HuH-7 (cell line): Measurements from ENCODE around the gene SCN1A.
"Not testable (repeated sequence)": the region's sequence is repeated elsewhere in the genome, so short reads cannot be mapped to it uniquely, and the experiment has no call there.

Source experiments
- DNase-seq: peaks from one replicate; pipeline ENCODE4 v3.0.0; 2011; ENCODE audit warnings: low spot score

The SCN1A gene

DNA sequence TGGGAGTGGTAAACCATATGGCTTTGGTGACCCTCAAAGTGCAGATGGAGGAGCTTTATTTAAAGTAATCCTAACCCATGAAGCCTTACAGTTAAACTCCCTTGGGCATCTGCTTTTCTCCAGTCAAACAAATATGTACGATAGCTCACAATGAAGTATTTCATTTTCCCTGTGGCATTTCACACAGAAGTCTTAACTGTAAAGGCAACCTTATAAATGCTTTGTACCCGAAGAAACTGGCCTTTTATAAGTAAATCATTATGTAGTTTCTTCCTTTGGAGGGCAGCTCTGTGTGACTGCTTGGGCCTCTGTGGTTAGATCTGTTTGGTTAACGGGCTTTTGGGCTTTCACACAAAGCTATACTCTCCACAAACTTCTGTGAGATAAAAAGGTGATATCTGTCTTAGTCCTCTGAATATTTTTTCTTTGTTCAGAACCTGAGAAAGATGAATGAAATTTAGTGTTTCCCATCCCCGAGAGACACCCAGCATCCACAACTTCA is 46.6 kb downstream of the SCN1A start:
- DNase-seq: no peak

- DNase-seq: no peak
Observed at GRCh38 chr2:166074430-166074829, 53.4 kb downstream of the SCN1A start.

- DNase-seq: no peak
Observed at GRCh38 chr2:166074011-166074410, 53.8 kb downstream of the SCN1A start.

DNA sequence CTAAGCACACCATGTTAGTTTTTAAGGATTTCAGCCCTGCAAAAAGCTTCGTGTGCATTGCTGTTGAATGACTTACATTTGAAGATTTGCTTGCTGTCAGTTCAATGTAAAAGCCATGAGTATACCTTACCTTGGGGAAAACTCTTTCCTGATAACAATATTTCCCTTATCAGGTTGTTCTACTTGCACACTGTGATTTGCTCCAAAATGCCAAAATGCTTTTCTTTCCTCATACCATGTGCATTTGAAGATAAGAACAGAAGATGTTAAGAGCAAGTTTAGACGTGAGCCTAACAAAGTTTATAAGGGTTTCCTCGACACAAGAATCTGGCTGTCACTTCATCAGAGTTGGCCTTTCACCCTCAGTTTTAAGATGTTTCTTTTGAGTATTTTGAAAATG is 57.6 kb downstream of the SCN1A start:
- no peak for DNase-seq

DNA sequence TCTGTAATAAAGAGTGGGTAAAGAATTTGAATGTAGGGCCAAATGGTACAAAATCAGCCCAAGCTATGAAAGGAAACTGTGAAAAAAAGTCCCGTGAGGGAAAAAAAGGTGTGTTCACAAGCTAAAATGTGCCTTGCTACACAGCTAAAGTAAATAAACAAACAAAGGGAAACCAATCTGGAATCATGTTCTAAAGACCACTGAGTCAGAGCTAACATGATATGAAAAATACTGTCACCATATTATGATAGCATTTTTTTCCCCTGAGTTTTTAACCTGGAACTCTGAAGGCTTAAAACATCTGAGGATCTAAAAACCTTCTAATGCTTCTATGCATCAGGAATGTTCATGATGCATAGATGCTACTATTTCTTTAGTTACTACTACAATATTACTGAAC is 58.8 kb downstream of the SCN1A start:
- no peak for DNase-seq

- no peak for DNase-seq
Observed at GRCh38 chr2:166067229-166067628, 60.6 kb downstream of the SCN1A start.

DNA sequence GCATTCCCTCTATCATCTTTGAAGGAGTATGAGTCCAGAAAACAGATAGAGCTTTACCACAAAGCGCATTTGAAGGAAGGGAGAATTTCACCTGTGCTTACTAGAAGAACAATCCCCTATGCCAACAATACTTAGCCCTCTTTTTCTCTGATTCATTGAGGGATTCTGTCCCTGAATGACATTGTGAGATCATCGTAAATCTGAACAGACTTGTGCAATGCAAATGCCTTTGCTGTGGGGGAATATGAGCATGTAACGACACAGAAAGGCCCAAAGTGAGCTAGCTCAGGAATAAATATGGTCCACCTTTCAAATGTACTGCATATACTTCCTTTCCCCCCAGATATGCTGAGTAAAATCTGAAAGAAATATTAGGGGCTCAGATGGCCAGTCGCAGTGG is 67.6 kb downstream of the SCN1A start:
- DNase-seq: no peak

GRCh38 chr2:166057370-166058164 is 70.3 kb downstream of the SCN1A start:
- DNase-seq: peak; percentile 4

DNA sequence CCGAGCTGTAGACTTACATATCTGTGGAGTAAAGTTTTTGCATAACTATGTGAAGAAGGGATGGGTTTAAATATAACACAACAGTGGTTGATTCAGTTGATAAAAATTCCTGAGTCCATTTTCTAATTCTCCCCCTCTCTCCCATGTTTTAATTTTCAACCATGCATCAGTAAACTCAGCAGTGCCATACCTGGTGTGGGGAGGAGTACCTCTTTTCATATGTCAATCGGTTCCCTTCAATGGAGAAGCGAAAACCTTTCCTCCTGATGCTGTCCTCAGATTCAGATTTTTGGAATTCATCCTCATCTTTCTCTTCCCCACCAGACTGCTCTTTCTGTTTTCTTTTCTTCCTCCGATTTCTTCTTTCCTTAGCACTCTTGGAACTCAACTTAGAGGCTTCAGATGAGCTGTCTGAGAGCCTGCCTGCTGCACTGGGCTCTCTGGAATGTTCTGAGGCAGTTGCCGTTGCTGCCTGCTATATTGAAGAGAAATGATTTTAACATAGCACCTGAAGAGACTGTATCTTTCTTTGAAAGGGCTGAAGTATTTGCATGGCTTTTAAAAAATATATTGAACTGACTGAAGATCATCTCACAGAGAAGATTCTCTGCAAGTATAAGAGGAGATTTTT is 82.9 kb downstream of the SCN1A start:
- no peak for DNase-seq

DNA sequence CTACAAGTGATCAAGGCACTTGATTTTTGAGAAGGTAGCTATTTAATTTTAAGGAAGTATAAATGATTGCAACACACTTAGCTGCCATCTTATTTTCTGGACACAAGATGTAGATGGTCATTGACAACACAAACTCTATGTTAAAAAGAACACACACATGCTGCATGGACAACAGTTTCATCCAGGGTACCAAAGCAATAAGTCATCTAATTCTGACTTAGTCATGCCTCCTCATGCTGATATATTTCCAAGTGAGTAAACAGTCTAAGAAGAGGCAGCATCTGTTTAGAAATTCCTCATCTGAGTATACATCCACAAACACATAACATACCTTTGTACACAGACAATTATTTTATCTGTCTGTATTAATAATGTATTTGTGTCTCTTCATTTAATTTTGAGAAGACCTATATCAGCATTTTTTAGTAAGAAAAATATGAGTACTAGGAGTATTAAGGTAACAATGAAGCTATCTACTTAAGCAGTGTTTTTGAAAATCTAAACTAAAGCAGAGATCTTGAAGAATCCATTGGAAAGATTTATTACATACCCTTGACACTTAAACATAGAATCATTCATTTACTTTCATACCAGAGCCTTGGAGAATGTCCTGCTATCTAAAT is 84.9 kb downstream of the SCN1A start:
- DNase-seq: no peak

DNA sequence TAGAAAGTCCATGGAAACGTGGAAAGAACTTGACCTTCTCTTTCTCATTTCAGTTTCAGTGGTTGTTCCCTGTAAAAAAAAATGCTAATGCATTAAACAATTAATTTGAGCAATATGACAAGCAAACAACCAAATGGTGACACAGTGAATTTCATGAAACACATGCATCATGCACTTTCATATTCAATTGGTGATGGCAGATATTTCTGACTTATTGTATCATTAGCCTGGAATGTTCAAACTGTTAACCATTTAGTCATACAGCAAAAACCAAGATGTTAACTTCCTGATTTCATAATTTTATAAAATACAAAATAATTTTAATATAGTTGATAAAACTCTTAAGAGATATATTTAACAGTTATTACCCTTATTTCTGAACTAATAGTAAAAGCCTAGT is 85.5 kb downstream of the SCN1A start:
- no peak for DNase-seq

- no peak for DNase-seq
Observed at GRCh38 chr2:166041613-166042012, 86.2 kb downstream of the SCN1A start.

DNA sequence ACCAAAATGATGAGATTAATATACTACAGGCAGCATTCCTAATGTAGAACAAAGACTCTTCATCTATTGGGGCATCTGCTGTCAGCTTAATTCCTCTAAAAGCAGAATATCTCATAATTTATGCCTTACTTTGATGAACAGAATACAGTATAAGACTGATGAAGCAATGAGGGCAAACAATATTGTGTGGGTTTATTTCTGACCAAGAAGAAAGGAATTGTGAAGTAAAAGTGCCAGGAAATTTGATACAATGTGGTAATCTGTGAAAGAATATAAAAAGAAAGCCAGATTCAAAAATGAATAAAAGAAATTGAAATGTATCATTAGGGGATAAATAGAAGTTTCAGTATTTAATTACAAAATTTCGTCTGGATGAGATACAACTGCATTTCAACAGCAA is 95.5 kb downstream of the SCN1A start:
- no peak for DNase-seq

- DNase-seq: no peak
Observed at GRCh38 chr2:166031054-166031453, 96.8 kb downstream of the SCN1A start.

DNA sequence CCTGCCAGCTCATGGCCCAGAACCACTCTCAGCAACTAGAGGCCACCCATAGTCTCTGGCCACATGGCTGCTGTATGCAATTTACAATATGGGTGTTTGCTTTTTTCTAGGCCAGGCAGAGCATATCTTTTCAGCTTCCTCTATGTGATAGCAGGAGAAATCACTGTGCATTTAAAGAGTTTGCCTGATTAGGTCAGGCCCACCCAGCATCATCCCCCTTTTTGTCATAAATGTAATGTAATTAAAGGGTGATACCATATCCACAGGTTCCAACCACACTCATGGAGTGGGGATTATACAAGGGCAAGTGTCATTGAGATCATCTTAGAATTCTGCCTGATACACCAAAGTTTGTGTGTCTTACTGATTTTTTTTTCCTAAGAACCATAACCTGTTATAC is 102.5 kb downstream of the SCN1A start:
- no peak for DNase-seq

- no peak for DNase-seq
Observed at GRCh38 chr2:166017208-166017607, 110.6 kb downstream of the SCN1A start.

GRCh38 chr2:166013878-166014277 is 113.9 kb downstream of the SCN1A start:
- no peak for DNase-seq

DNA sequence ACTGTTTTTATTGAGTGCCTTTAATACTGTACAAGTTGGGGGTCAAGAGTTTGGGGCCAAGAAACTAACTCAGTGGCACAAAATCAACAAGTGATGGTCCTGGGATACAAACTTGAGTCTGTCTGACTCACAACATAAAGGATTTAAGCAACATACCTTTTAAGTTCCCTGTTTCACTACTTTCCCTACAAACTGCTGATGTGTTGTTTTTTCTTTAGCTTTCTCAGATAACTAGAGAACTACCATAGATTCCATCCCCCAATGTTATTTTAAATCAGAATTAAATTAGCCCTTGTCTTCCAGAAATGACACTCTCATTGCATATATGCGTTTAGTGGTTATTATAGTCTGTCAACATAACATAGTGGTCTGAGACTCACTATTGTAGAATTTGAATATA is 116.2 kb downstream of the SCN1A start:
- no peak for DNase-seq

DNA sequence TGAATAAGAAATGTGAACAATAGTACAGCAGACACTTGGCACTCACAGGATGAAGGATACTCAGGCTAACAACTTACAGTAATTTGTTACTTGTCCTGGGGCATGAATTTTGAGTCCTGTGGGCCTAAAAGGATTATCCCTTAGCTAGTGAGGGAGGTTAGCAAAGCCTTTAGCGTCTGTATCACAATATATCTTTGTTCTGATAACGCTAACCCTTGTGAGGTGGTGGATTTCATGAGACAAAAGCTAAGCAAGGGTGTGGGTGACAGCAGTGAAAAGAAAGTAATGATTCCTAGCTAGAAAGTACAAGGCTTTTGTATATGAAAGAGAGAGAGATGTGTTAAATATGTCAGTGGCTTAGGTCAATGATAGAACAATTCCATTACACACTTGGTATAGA is 127.4 kb downstream of the SCN1A start:
- DNase-seq: no peak

- no peak for DNase-seq
Observed at GRCh38 chr2:165990846-165991245, 137.0 kb downstream of the SCN1A start.

DNA sequence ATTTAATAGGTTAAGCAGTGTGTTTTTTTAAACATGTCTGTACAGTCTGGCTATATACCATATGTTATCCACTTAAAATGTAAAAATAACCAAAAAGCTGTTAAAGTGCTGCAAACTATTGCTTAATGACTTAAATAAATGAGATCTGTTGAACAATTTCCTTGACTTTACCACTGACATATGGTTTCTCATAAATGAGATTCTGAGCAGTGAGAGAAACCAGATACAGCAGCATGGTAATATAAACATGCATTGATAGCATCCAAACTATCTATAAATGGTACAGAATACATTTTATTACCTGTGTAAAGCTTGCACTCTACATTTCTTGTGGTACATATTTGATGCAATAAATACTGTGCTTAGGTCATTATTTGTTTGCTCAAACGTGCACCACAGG is 138.0 kb downstream of the SCN1A start:
- no peak for DNase-seq

DNA sequence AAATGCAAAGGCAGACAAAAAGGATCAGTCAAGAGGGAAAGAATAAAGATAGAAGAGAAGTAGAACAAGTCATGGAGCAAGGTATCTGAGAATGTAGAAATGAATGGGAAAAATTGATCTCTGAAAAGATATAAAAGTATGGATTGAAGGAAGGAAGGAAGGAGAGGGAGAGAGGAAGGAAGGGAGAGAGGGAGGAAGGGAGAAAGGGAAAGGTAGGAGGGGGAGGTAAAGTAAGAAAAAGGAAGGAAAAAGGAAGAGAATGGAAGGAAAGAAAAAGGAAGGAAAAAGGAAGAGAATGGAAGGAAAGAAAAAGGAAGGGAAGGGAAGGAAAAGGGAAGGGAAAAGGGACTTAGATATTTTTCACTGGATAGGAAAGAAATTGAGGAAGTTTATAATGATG is 142.7 kb downstream of the SCN1A start:
- no peak for DNase-seq

DNA sequence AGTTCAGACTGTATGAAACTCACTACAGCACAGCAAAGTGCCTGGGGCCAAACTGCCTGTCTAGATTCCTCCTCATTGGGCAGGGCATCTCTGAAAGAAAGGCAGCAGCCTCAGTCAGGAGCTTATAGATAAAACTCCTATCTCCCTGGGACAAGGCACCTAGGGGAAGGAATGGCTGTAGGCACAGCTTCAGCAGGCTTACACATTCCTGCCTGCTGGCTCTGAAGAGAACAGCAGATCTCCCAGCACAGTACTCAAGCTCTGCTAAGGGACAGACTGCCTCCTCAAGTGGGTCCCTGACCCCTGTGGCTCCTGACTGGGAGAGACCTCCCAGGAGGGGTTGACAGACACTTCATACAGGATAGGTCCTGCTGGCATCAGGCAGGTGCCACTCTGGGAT is 155.7 kb downstream of the SCN1A start:
- not testable (repeated sequence) for DNase-seq
